ENCODE data around the gene TMEM273. TPM values are rescaled to one million over a fixed set of nuclear protein-coding genes. Genes with fewer than 3 reads are reported as not detected.

The TMEM273 gene
- total and polyA plus RNA-seq, 2 donors (not counting 1 experiment from before 2014, with no cell fraction given): 0.18 TPM; not detected in 1

GRCh38 chr10:49173853-49174252 is 14.3 kb downstream of the TMEM273 start:
- TF ChIP-seq EZH2 (IDR thresholded peaks at IDR 0.05; ENCODE audit: low read length, missing control alignments) (no peak), CTCF (conservative IDR thresholded peaks at IDR 0.05 in 1 of 2, IDR thresholded peaks at IDR 0.05 in 1 of 2; ENCODE audit: low read depth in 1 of 2, low read length in 2 of 2) (no peak)
- Histone ChIP-seq H3K9me3 (ENCODE audit: control insufficient read depth, insufficient read depth, low read depth, low read length) (no peaks in the 10 kb centered on the region), H3K4me2 (ENCODE audit: extremely low read depth, insufficient read depth, low read length) (no peak overlapping the region), H3K4me3 (replicated peaks in 1 of 4; ENCODE audit: control extremely low read depth in 1 of 4, insufficient read depth in 1 of 4, low read depth in 3 of 4, low read length in 4 of 4) (no peak overlapping the region), H3K27me3 (ENCODE audit: control insufficient read depth, insufficient read depth, low read length) (peaks cover 4% of the 10 kb centered on the region), H3K27ac (ENCODE audit: insufficient read depth, low read length) (no peak overlapping the region), H3K79me2 (ENCODE audit: control insufficient read depth, insufficient read depth, low read length) (no peaks in the 10 kb centered on the region), H3K9ac (ENCODE audit: insufficient read depth, low read length) (no peak overlapping the region), H4K20me1 (ENCODE audit: control insufficient read depth, extremely low read depth, insufficient read depth, low read length) (no peaks in the 10 kb centered on the region), H2AFZ (ENCODE audit: low read length) (no peak overlapping the region), H3K4me1 (ENCODE audit: control insufficient read depth, extremely low read depth, insufficient read depth, low read length) (peaks cover 16% of the 10 kb centered on the region), H3K36me3 (ENCODE audit: control insufficient read depth, insufficient read depth, low read length) (no peaks in the 10 kb centered on the region)
- DNase-seq (ENCODE audit: low read depth in 2 of 2): no peak

GRCh38 chr10:49173201-49173772 is 14.9 kb downstream of the TMEM273 start:
- no peak for DNase-seq (ENCODE audit: low read depth in 2 of 2)
- Histone ChIP-seq H4K20me1 (ENCODE audit: control insufficient read depth, extremely low read depth, insufficient read depth, low read length) (no peaks in the 10 kb centered on the region), H3K9ac (ENCODE audit: insufficient read depth, low read length) (no peak overlapping the region), H2AFZ (ENCODE audit: low read length) (no peak overlapping the region), H3K4me2 (ENCODE audit: extremely low read depth, insufficient read depth, low read length) (no peak overlapping the region), H3K27ac (ENCODE audit: insufficient read depth, low read length) (no peak overlapping the region), H3K36me3 (ENCODE audit: control insufficient read depth, insufficient read depth, low read length) (no peaks in the 10 kb centered on the region), H3K4me3 (replicated peaks in 1 of 4; ENCODE audit: control extremely low read depth in 1 of 4, insufficient read depth in 1 of 4, low read depth in 3 of 4, low read length in 4 of 4) (no peak overlapping the region), H3K4me1 (ENCODE audit: control insufficient read depth, extremely low read depth, insufficient read depth, low read length) (peaks cover 16% of the 10 kb centered on the region), H3K27me3 (ENCODE audit: control insufficient read depth, insufficient read depth, low read length) (peaks cover 4% of the 10 kb centered on the region), H3K79me2 (ENCODE audit: control insufficient read depth, insufficient read depth, low read length) (no peaks in the 10 kb centered on the region), H3K9me3 (ENCODE audit: control insufficient read depth, insufficient read depth, low read depth, low read length) (no peaks in the 10 kb centered on the region)
- no peak for TF ChIP-seq CTCF (conservative IDR thresholded peaks at IDR 0.05 in 1 of 2, IDR thresholded peaks at IDR 0.05 in 1 of 2; ENCODE audit: low read depth in 1 of 2, low read length in 2 of 2)
- no peak for TF ChIP-seq EZH2 (IDR thresholded peaks at IDR 0.05; ENCODE audit: low read length, missing control alignments)

GRCh38 chr10:49172777-49173132 is 15.4 kb downstream of the TMEM273 start:
- H3K9ac ChIP-seq (ENCODE audit: insufficient read depth, low read length): no peak overlapping the region
- no peaks in the 10 kb centered on the region for H3K36me3 ChIP-seq (ENCODE audit: control insufficient read depth, insufficient read depth, low read length)
- peaks cover 4% of the 10 kb centered on the region for H3K27me3 ChIP-seq (ENCODE audit: control insufficient read depth, insufficient read depth, low read length)
- TF ChIP-seq EZH2 (IDR thresholded peaks at IDR 0.05; ENCODE audit: low read length, missing control alignments) (no peak), CTCF (conservative IDR thresholded peaks at IDR 0.05 in 1 of 2, IDR thresholded peaks at IDR 0.05 in 1 of 2; ENCODE audit: low read depth in 1 of 2, low read length in 2 of 2) (no peak)
- H3K4me2 ChIP-seq (ENCODE audit: extremely low read depth, insufficient read depth, low read length): no peak overlapping the region
- no peaks in the 10 kb centered on the region for H4K20me1 ChIP-seq (ENCODE audit: control insufficient read depth, extremely low read depth, insufficient read depth, low read length)
- no peak overlapping the region for H3K4me3 ChIP-seq (replicated peaks in 1 of 4; ENCODE audit: control extremely low read depth in 1 of 4, insufficient read depth in 1 of 4, low read depth in 3 of 4, low read length in 4 of 4)
- no peak for DNase-seq (ENCODE audit: low read depth in 2 of 2)
- no peaks in the 10 kb centered on the region for H3K79me2 ChIP-seq (ENCODE audit: control insufficient read depth, insufficient read depth, low read length)
- no peaks in the 10 kb centered on the region for H3K9me3 ChIP-seq (ENCODE audit: control insufficient read depth, insufficient read depth, low read depth, low read length)
- H3K4me1 ChIP-seq (ENCODE audit: control insufficient read depth, extremely low read depth, insufficient read depth, low read length): peaks cover 12% of the 10 kb centered on the region
- no peak overlapping the region for H3K27ac ChIP-seq (ENCODE audit: insufficient read depth, low read length)
- H2AFZ ChIP-seq (ENCODE audit: low read length): no peak overlapping the region
